Fibroblast of lung (primary cell): ENCODE measurements around the gene TMEM140.

Experiments used
- EZH2 ChIP-seq: IDR thresholded peaks from 2 replicates; pipeline ENCODE4 v1.5.1; 2012; ENCODE audit warnings: low read length, control low read depth, mild to moderate bottlenecking; ENCODE audit errors: missing control alignments
- TF ChIP-seq, protein P1 (sequence below), 2 donors: IDR thresholded peaks in 1 of 2; conservative IDR thresholded peaks in 1 of 2; 1 replicate in 1 of 2; 2 replicates in 1 of 2; pipeline ENCODE4 v1.5.1; 2011 to 2012; ENCODE audit warnings: low read length in 2 of 2, control low read depth in 1 of 2, inconsistent platforms in 1 of 2, low read depth in 1 of 2, mild to moderate bottlenecking in 1 of 2

DNA sequence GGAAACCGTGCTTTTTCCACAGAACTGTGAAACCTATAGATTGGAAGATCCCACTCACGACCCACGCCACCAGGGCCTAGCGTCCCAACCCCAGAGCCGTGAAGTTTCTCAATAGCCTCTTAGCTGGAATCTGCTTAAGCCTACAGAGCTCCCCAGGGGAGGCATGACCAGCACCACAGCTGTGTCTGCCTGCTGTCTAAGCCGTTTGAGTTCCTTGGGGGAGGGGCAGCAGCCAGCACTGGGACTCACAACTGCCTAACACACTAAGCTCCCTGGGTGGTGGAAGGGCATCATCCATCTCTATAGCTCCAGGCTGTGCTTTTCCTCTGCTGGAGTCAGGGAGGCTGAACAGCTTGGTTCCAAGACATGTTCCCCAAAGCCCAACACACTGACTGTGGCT is 26.0 kb upstream of the TMEM140 start:
- TF ChIP-seq, protein P1, sequence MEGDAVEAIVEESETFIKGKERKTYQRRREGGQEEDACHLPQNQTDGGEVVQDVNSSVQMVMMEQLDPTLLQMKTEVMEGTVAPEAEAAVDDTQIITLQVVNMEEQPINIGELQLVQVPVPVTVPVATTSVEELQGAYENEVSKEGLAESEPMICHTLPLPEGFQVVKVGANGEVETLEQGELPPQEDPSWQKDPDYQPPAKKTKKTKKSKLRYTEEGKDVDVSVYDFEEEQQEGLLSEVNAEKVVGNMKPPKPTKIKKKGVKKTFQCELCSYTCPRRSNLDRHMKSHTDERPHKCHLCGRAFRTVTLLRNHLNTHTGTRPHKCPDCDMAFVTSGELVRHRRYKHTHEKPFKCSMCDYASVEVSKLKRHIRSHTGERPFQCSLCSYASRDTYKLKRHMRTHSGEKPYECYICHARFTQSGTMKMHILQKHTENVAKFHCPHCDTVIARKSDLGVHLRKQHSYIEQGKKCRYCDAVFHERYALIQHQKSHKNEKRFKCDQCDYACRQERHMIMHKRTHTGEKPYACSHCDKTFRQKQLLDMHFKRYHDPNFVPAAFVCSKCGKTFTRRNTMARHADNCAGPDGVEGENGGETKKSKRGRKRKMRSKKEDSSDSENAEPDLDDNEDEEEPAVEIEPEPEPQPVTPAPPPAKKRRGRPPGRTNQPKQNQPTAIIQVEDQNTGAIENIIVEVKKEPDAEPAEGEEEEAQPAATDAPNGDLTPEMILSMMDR (conservative IDR thresholded peaks at IDR 0.05 in 1 of 2, IDR thresholded peaks at IDR 0.05 in 1 of 2; ENCODE audit: low read depth in 1 of 2, low read length in 2 of 2) = no peak
- TF ChIP-seq EZH2 = no peak
